Activated CD8-positive, alpha-beta memory T cell treated with anti-CD3 and anti-CD28 coated beads, Interleukin-2, amount 50 U/mL, for 1 hour (primary cell): ENCODE measurements around the gene CCR5AS.
"Not testable (repeated sequence)": the region's sequence is repeated elsewhere in the genome, so short reads cannot be mapped to it uniquely, and the experiment has no call there.

Source experiments
- DNase-seq: peaks from one replicate; pipeline ENCODE4 v3.0.0-alpha.2; 2020; ENCODE audit errors: extremely low read depth

The CCR5AS gene

GRCh38 chr3:46356276-46356675, 50.6 kb downstream of the CCR5AS start:
- DNase-seq: no peak

GRCh38 chr3:46354984-46355383, 51.9 kb downstream of the CCR5AS start:
- DNase-seq: no peak

GRCh38 chr3:46354478-46354877, 52.4 kb downstream of the CCR5AS start:
- no peak for DNase-seq

GRCh38 chr3:46353647-46354410, 53.0 kb downstream of the CCR5AS start, which contains the start of gene CCR2:
Gene CCR2, plus strand, starts transcription at chr3:46354111. Its CDS starts 3,417 bp downstream, at chr3:46357528.
- no peak for DNase-seq

- DNase-seq: no peak
These were observed 53.8 kb downstream of the CCR5AS start for GRCh38 chr3:46353090-46353489.

- DNase-seq: no peak
These were observed 55.2 kb downstream of the CCR5AS start for GRCh38 chr3:46351646-46352045.

GRCh38 chr3:46350262-46350565, 56.7 kb downstream of the CCR5AS start:
- DNase-seq: no peak

- DNase-seq: no peak
These were observed 57.2 kb downstream of the CCR5AS start for GRCh38 chr3:46349484-46350261.

- no peak for DNase-seq
These were observed 57.9 kb downstream of the CCR5AS start for GRCh38 chr3:46348823-46349482.

GRCh38 chr3:46344476-46344875, 62.4 kb downstream of the CCR5AS start:
- DNase-seq: no peak

GRCh38 chr3:46338840-46339239, 68.0 kb downstream of the CCR5AS start:
- DNase-seq: no peak

- no peak for DNase-seq
These were observed 69.0 kb downstream of the CCR5AS start for GRCh38 chr3:46337911-46338310.

- DNase-seq: no peak
These were observed 71.3 kb downstream of the CCR5AS start for GRCh38 chr3:46335541-46335940.

- DNase-seq: no peak
These were observed 72.0 kb downstream of the CCR5AS start for GRCh38 chr3:46334741-46335478.

GRCh38 chr3:46330676-46331075, 76.2 kb downstream of the CCR5AS start:
- DNase-seq: not testable (repeated sequence)

GRCh38 chr3:46325645-46326300, 81.1 kb downstream of the CCR5AS start:
- no peak for DNase-seq

- DNase-seq: no peak
These were observed 82.8 kb downstream of the CCR5AS start for GRCh38 chr3:46324036-46324435.

- DNase-seq: no peak
These were observed 85.3 kb downstream of the CCR5AS start for GRCh38 chr3:46321461-46322104.

GRCh38 chr3:46318207-46318927, 88.5 kb downstream of the CCR5AS start:
- no peak for DNase-seq

GRCh38 chr3:46316206-46316605, 90.7 kb downstream of the CCR5AS start:
- no peak for DNase-seq
